ENCODE measurements around the gene LHX6. TPM values are rescaled to one million over a fixed set of nuclear protein-coding genes. Genes with fewer than 3 reads are reported as not detected.

Gene LHX6
- total and polyA plus RNA-seq, 2 experiments from 2014 or later: 1.0 to 1.2 TPM

GRCh38 chr9:122258886-122259415 is 30.2 kb upstream of the LHX6 start:
- peaks cover 34% of the 10 kb centered on the region for H3K79me2 ChIP-seq (replicated peaks; ENCODE audit: insufficient read depth)
- H3F3A ChIP-seq (replicated peaks; ENCODE audit: low read depth): no peaks in the 10 kb centered on the region
- Mint-ChIP-seq H3K9me3 (no peaks in the 10 kb centered on the region), H3K4me1 (peaks cover 14% of the 10 kb centered on the region), H3K27ac (no peak overlapping the region), H3K27me3 (ENCODE audit: insufficient read depth, low read depth, poor library complexity) (no peaks in the 10 kb centered on the region), H3K36me3 (ENCODE audit: low read depth) (peaks cover 18% of the 10 kb centered on the region; the same call in 2 of the 3 replicates), H3K4me3 (no peak overlapping the region)
- no peak overlapping the region for H3K27ac ChIP-seq (ENCODE audit: low read depth)
- no peak for TF ChIP-seq ETS1 (IDR thresholded peaks at IDR 0.05)
- no peak for TF ChIP-seq ZNF462 (CRISPR knock-in tag; IDR thresholded peaks at IDR 0.05)
- TF ChIP-seq JUNB (IDR thresholded peaks at IDR 0.05; ENCODE audit: unreplicated experiment): no peak
- no peak for TF ChIP-seq CTCF (conservative IDR thresholded peaks at IDR 0.05; ENCODE audit: low read depth in 2 of 2)
- no peak for TF ChIP-seq EZH2phosphoT487 (IDR thresholded peaks at IDR 0.05; ENCODE audit: unreplicated experiment)
- no peak for TF ChIP-seq STAT1 (IDR thresholded peaks at IDR 0.05; ENCODE audit: unreplicated experiment)
- TF ChIP-seq REST (IDR thresholded peaks at IDR 0.05; ENCODE audit: unreplicated experiment): no peak
- no peak for TF ChIP-seq ZNF114 (CRISPR knock-in tag; IDR thresholded peaks at IDR 0.05)
- TF ChIP-seq EZH2 (IDR thresholded peaks at IDR 0.05; ENCODE audit: low read depth, unreplicated experiment): no peak
- no peak for TF ChIP-seq CREB1 (CRISPR knock-in tag; IDR thresholded peaks at IDR 0.05; ENCODE audit: low read depth)
- TF ChIP-seq POLR2AphosphoS5 (IDR thresholded peaks at IDR 0.05; ENCODE audit: low read depth): no peak
- TF ChIP-seq ZNF331 (CRISPR knock-in tag; IDR thresholded peaks at IDR 0.05; ENCODE audit: low read depth): no peak
- no peak for TF ChIP-seq NANOG (IDR thresholded peaks at IDR 0.05; ENCODE audit: borderline replicate concordance)
- DNase-seq (ENCODE audit: low spot score) (no peak), ATAC-seq (no peak)
- peaks cover 8% of the 10 kb centered on the region; the same call in 1 of the 2 replicates for H3K36me3 ChIP-seq (ENCODE audit: insufficient read depth)
- peaks cover 36% of the 10 kb centered on the region for H3K4me1 ChIP-seq (ENCODE audit: insufficient read depth)
- H3K27me3 ChIP-seq (ENCODE audit: insufficient read depth): no peaks in the 10 kb centered on the region
- H4K20me1 ChIP-seq (replicated peaks; ENCODE audit: insufficient read depth): no peaks in the 10 kb centered on the region
- no peak overlapping the region for H3K4me2 ChIP-seq
- H3K4me3 ChIP-seq: no peak overlapping the region
- H3K9me2 ChIP-seq (ENCODE audit: insufficient read depth): no peaks in the 10 kb centered on the region
- H2AFZ ChIP-seq: no peak overlapping the region

Measured in GM23338 (cell line).